GM21576 (cell line): Measurements from ENCODE around the gene UBAC2.

Experiments
- ATAC-seq: cut with Tn5 transposase; IDR thresholded peaks from one replicate; pipeline ENCODE4 v1.9.1; 2021; ENCODE audit warnings: mild to moderate bottlenecking, moderate library complexity; ENCODE audit not compliant: unreplicated experiment

The UBAC2 gene, protein sequence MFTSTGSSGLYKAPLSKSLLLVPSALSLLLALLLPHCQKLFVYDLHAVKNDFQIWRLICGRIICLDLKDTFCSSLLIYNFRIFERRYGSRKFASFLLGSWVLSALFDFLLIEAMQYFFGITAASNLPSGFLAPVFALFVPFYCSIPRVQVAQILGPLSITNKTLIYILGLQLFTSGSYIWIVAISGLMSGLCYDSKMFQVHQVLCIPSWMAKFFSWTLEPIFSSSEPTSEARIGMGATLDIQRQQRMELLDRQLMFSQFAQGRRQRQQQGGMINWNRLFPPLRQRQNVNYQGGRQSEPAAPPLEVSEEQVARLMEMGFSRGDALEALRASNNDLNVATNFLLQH

DNA sequence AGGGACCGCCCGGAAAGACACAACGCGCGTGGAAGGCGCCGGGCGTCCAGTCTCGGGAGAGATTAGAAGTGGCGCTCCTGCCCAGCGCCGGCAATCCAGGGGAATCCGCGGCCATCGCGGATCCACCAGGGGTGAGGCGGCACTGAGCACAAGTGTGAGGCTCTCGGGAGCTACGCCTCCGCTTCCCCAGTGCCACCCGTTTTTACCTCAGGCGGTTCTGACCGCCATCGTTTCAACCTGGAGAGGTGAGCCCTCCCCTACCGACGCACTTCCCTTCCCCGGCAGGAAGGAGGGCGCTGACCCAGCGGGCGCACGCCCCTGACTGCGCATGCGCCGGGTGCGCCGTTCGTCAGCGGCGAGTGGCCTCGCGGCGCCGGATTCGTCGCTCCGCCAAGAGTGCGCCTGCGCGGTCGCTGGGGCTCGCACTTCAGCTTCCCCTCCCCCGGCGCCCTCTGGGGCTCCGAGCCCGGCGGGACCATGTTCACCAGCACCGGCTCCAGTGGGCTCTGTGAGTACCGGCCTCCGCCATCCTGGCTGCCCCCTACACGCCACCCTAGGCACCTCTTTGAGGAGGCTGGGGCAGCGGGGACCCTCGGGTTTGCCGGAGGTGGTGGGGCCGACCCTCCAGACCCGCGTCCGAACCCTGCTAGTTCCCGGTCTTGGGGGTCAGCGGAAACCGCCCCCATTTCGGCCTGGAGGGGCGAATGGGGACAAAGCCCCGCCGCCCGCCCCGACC, at the start of gene UBAC2:
TSS of gene UBAC2 (plus strand) at position 423 of the 736 bp plus-strand sequence. CDS start at position 478, 55 bp downstream.
- peak; percentile 62 for ATAC-seq

DNA sequence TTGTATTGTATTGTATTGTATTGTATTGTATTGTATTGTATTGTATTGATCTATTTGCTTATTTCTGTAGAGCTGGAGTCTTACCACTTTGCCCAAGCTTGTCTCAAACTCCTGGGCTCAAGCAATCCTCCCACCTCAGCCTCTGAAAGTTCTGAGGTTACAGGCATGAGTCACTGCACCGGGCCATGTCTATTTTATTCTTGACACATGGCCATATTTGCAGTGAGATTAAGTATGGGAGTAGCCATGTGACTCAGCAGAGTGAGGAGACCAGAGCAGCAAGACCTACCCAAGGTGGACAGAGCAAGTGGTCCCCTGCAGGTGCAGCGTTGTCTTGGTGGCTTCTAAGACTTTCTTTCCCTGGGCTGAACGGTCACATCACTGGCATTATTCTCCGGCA, 49.1 kb upstream of the UBAC2 start:
- ATAC-seq, result peak; percentile 78

DNA sequence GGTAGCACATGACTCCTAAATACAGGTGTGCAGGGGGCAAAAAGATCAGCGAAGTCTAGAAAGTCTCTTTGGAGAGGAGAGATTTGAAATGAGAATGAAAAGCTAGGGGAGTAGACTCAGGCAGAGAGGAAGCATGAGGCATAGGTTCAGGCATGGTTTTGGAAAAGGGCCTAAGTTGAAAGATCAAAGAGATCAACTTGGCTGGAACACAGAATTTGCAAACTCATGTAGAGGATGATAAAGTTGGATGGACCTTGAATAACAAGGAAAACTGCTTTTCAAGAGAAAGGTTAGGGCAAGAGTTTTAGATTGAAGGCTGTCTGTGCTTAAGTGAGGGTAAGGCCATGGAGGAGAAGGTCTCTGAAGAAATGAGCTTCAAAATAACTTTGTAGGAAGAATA, 47.4 kb upstream of the UBAC2 start:
- ATAC-seq, result no peak

DNA sequence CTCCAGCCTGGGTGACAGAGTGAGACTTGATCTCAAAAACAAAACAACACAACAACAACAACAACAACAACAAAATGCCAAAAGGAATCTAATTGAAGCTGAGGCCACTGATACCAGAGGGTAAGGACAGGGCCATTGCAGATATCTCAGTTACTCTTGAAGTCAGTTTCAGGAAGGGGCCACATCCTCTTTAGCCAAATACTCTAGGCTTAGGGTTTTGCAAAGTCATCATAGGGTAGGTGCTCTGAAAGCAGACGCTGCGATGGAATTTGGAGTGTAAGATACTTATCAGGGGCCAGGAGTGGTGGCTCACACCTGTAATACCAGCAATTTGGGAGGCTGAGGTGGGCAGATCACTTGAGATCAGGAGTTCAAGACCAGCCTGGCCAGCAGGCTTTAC, 46.6 kb upstream of the UBAC2 start:
- no peak for ATAC-seq

DNA sequence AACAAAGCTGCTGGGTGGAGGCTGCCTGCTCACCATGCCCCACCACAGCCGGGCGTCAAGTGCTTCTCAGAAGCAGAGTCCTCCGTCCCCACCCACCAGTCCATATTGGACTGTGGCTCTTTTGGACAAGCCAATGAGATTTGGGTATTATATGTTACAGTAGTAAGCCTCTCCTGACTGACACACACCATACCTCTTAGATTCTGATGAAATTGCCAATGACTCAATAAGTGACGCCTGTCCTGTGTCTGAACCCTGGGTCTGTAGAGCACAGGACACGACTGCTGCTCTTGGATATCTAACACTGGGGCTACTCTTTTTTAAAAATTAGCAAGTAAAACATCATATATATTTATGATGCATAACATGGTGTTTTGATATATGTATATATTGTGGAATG, 44.8 kb upstream of the UBAC2 start:
- ATAC-seq, result no peak

DNA sequence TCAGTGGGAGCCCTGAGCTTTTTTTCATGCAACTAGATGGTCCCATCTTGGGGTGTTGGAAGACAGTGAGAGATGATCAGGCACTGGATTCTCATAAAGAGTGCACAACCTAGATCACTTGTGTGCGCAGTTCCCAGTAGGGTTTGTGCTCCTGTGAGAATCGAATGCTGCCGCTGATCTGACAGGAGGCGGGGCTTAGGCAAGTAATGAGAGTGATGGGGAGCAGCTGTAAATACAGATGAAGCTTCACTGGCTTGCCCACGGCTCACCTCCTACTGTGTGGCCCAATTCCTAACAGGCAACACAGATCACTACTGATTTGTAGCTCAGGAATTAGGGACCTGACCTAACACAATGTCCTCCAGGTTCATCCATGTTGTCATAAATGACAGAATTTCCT, 43.6 kb upstream of the UBAC2 start:
- ATAC-seq, result no peak

DNA sequence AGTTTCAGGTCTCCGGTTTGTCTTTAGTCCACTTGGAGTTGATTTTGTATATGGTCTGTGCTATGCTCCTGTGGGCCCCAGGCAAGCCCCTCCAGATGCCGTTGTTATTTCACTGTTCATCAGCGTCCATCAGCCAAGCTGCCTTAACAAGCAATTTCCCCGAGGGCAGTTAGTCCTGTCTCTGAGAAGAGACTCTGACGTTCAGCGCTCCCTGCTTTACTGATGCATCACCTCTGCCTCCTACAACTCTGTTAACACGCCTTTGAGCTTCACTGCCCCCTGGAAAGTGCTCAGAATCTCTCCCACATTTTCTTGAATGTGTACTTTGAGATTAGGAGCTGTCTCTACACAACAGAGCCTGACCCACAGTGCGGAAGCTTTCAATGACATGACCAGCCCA, 41.8 kb upstream of the UBAC2 start:
- ATAC-seq, result no peak

DNA sequence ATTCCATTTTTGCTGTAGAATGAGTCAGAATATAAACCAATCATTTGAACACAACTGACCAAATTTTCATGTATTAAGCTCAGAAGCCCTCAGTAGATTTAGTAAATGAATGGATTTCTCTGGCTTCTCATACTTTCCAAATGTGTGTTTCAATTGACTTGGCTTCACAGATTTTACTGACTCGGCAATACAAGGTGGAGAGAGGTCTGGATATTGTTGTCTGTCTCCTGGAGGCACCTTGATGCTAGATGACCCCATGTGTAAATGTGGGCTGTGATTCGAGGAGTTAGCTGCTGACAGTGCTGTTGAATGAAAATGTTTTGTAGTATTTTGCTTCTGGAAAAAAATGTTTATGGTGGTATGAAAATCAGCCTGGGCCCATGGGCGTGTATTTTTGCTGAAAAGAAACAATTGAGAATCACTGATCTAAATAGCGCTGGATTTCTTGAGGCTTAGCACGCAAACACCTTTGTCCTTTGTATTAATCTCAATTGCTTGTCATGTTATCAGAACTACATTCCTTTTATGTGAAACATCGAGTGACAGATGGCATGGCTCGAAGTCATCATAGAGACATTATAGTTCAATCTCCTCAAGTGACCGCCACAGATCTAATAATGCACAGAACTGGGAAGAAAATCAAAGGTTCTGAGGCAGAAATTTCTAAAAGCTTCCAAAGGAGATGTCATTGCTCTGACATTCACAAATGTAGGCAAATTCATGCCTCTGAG, 41.2 kb upstream of the UBAC2 start:
- ATAC-seq, result no peak

DNA sequence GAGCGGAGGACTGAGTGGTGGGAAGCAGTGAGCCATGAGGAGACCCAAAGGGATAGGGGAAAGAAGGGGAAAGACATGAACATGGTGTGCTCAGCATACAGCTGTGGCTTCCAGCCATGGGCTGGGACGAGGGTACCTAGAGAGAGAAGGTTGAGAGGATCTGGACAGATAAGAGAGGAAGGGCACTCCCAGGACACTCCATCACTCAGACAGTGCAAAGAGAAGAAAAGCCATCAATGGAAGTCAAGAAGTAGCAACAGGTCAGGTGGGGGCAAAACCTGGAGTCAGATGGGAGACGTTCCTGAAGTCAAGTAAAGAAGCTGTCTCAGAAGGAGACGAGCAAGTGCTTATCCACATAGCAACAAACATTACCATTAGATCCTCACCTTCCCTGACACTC, 40.2 kb upstream of the UBAC2 start:
- ATAC-seq, result no peak

DNA sequence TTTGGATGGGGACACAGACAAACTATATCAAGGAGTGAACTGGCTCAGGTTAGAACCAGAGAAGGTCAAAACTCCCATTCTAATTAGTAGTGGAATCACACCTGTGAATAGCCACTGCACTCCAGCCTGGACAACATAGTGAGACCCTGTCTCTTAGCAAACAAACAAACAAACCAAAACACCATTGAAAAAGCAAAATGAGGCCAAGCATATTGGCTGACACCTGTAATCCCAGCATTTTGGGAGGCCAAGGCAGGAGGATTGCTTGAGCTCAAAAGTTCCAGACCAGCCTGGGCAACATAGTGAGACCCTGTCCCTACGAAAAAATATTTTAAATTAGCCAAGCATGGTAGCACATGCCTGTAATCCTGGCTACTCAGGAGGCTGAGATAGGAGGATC, 39.1 kb upstream of the UBAC2 start:
- ATAC-seq, result no peak

DNA sequence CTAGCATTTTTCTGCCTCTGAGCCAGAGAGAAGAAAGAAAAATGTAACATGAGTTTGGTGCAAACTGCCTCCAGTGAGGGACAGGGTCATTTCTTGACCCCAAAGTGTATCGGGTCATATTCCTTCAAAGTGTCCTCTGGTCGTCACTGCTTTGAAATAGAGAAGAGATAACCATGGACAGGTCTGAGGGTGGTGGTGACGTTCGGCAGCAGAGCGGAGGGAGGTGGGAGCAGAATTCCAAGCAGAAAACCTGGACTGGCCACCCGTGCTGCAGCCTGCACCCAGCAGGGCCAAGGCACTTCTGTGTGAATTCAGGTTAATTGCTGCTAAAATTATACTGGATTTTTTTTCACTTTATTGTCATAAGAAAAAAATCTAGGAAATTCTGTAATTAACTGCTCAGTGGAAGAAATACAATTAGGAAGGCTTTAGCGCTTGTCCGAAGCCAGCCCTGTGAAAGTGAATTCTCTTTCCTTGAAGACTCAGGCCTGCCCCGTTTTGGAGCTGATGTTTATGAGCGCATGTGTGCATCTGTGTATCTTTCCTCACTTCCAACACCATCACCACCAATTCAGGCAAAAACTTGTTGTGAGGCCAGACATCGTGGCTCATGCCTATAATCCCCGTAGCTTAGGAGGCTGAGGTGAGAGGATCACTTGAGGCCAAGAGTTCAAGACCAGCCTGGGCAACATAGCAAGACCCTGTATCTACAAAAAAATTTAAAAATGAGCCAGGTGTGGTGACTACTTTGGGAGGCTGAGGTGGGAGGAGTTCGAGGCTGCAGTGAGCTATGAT, 37.9 kb upstream of the UBAC2 start:
- ATAC-seq, result no peak

DNA sequence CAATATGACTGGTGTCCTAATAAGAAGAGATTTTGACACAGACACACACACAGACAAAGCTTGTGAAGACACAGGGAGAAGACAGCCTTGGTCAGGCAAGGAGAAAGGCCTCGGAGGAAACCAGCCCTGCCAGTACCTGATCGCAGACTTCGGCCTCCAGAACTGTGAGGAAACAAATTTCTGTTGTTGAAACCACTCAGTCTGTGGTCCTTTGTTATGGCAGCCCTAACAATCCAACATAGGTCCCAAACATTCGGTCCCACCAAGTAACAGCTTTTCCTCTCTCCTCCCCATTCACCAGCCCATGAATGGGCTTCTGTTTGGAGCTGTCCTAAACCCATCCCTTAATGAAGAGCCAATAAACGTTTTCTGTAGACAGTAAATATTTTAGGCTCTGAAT, 36.4 kb upstream of the UBAC2 start:
- no peak for ATAC-seq

DNA sequence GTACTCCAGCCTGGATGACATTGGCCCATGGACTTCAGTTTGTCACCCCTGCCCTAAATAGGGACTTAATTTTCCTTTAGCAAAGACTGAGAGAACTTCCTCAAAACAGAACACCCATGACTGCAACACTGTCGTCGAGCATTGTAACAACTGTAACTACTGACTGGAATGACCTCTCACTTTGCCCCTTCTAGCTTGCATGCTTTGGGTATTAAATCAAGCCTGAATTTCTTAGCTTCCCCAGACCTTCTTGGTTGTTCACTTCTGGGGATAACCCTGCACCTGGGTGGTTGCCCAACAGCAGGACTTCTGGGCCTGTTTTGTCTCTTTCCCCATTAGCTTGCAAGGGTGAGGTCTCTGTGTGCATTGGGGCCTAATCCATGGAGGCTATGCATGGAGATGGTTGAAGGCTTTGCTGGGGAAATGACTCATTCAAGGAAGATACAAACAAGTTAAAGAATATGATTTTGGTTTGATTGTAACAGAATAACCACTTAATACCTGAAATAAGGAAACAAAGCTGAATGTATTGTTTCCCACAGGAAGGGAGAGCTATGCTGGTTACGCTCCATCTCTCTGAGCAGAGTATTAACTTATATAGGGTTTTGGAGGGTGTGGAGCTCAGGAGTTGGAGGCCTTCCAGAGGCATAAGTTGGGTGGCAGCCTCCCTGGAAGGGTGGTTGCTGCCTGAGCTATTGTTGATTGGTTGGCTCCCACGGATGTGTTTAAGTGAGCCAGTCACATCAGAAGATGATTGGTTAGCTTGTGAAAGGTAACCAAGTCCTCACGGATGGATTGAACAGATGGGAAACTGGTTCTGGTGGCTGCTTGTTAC, 34.7 kb upstream of the UBAC2 start:
- ATAC-seq, result no peak

DNA sequence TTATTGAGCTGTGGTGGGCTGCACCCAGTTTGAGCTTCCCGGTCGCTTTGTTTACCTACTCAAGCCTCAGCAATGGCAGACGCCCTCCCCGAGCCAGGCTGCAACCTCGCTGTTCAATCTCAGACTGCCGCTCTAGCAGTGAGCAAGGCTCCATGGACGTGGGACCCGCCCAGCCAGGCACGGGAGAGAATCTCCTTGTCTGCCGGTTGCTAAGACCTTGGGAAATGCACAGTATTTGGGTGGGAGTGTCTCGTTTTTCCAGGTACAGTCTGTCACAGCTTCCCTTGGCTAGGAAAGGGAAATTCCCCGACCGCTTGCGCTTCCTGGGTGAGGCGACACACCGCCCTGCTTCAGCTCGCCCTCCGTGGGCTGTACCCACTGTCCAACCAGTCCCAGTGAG, 27.7 kb upstream of the UBAC2 start:
- ATAC-seq, result no peak

DNA sequence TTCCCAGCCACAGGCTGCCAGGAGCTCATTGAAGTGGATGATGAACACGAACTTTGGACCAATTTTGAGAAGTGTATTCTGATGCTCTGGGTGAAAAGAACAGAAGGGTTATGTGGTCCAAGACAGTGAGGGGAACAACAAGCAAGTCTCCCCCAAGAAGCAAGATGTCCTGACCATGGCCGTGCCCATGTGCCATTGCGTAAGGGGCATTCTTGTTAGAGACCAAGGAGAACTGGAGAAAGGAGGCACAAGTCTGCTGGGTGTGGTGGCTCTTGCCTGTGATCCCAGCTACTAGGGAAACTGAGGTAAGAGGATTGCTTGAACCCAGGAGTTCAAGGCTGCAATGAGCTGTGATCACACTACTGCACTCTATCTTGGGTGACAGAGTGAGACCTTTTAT, 27.0 kb upstream of the UBAC2 start:
- no peak for ATAC-seq

DNA sequence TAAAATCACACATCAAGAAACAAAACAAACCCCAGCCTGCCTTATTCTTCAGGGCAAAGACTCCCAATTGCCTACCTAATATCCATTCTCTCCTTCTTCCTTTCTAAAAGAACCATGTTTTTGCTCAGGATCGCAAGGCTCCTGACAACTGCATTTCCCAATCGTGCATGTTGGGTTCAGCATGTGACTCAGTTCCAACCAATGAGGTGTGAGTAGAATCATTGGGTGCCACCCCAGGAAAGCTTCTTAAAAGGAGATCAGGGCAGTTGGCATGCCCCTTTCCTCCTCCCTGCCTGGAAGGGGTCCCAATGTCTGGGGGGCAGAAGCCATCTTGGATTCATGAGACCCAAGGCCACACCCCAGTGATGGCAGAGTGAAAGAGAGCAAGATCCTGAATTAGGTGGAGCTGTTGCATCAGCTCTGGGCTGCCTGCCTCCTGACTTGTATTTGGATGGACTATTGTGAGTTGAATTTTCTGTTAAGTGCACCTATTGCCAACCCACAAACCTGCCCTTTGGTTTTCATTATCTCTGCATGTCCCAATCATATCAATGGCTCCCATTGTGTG, 26.0 kb upstream of the UBAC2 start:
- no peak for ATAC-seq

DNA sequence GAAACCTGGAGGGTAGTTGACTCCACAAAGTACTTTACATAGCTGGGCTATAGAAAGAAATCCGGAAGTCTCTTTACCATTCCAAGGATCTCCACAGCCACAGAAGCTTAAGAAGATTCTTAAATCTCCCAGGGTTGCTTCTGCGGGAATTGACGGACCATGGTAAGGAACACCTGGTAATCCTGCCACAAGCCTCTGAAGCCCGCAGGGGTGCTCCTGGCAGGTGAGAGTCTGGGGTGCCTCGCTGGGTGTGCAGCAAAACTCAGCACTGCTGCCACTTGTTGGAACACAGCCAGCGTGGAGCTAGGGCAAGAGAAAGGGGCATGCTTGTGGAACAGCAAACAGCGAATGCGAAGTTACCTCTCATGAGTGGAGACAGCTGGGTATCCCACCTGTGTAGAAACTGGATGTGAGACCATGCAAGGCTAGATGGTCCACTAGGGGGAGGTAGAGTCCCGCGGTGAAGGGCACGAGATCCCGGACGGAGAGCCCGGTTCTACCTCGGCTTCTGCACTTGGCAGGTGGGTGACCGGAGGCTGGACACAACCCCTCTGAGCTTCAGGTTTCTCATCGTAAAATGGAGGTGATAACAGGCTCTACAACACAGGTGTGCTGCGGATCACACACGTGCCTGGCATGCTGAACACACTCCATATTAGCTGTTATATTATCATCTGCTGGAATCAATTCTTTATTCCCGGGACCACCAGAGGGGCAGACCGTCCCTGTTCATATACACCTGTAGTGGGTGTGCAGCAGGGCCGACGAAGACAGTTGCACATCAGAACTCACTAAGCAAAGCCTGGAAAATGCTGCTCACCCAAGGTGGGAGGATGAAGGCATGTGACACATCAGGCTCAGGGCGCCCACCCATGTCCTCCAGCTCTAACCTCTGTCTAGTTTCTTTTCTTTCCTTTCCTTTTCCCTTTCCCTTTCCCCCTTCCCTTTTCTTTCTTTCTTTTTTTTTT, 24.1 kb upstream of the UBAC2 start:
- peak; percentile 65 for ATAC-seq

DNA sequence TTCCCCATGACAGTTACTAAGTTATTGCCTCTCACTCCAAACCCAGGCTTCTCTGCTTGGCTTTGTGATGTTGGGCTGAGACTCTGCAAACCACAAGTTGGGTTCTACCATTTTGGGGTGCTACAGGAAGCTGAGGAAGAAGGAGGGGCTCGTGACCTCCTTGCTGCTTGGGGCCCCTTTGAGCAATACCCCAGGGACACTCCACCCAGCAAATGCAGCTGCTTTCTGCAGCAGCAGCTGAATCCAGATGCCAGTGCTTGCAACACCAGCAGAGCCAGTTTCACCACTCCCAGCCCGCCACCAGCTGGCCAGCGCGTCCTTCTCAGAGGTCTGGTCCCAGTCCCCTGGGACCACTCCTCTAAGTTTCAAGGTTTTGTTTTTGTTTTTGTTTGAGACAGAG, 22.0 kb upstream of the UBAC2 start:
- peak; percentile 49 for ATAC-seq

DNA sequence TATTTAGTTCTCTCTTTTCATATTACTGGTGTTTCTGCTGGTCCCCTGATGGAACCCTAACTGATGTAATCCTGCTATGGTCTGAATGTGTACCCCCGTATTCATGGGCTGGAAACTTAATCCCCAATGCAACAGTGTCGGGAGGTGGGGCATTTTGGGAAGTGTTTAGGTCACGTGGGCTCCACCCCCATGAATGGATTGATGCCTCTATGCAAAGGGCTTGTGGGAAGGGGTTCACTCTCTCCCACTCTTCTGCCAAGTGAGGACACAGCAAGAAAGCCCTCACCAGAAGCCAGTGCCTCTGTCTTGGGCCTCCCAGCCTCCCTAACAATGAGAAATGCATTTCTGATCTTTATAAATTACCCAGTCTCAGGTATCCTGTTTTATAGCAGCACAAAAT, 21.2 kb upstream of the UBAC2 start:
- ATAC-seq, result no peak
